ENCODE results near the gene MIDN.

The MIDN gene

GRCh38 chr19:1249990-1250436, 1.6 kb downstream of the MIDN start:
- peak overlapping the region; percentile 85 for H3K4me2 ChIP-seq (ENCODE audit: low read length)
- H3K4me3 ChIP-seq (ENCODE audit: low read depth, low read length, poor library complexity, severe bottlenecking), result peak overlapping the region; percentile 76
- H2AFZ ChIP-seq (ENCODE audit: low read length), result no peak overlapping the region
- peak overlapping the region; percentile 91 for H3K9ac ChIP-seq (ENCODE audit: low read length)
- H3K36me3 ChIP-seq (ENCODE audit: insufficient read depth, low read length), result peaks cover 22% of the 10 kb centered on the region
- no peaks in the 10 kb centered on the region for H3K9me2 ChIP-seq (ENCODE audit: low read depth, low read length)
- H3K27me3 ChIP-seq (ENCODE audit: insufficient read depth, low read length), result no peaks in the 10 kb centered on the region
- H3F3A ChIP-seq (ENCODE audit: insufficient read depth, low read length), result no peaks in the 10 kb centered on the region
- H4K20me1 ChIP-seq (ENCODE audit: insufficient read depth, low read length), result no peaks in the 10 kb centered on the region
- no peaks in the 10 kb centered on the region for H3K9me3 ChIP-seq (ENCODE audit: low read length)
- TF ChIP-seq, protein P1, sequence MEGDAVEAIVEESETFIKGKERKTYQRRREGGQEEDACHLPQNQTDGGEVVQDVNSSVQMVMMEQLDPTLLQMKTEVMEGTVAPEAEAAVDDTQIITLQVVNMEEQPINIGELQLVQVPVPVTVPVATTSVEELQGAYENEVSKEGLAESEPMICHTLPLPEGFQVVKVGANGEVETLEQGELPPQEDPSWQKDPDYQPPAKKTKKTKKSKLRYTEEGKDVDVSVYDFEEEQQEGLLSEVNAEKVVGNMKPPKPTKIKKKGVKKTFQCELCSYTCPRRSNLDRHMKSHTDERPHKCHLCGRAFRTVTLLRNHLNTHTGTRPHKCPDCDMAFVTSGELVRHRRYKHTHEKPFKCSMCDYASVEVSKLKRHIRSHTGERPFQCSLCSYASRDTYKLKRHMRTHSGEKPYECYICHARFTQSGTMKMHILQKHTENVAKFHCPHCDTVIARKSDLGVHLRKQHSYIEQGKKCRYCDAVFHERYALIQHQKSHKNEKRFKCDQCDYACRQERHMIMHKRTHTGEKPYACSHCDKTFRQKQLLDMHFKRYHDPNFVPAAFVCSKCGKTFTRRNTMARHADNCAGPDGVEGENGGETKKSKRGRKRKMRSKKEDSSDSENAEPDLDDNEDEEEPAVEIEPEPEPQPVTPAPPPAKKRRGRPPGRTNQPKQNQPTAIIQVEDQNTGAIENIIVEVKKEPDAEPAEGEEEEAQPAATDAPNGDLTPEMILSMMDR (IDR thresholded peaks at IDR 0.05; ENCODE audit: low read length), result no peak
- no peak for TF ChIP-seq EZH2 (IDR thresholded peaks at IDR 0.05; ENCODE audit: borderline replicate concordance, low read length)
- H3K4me1 ChIP-seq (ENCODE audit: insufficient read depth, low read length, severe bottlenecking), result peaks cover 27% of the 10 kb centered on the region
- H3K27ac ChIP-seq (ENCODE audit: low read depth, low read length, poor library complexity, severe bottlenecking), result peak overlapping the region; percentile 48
- H3K79me2 ChIP-seq (ENCODE audit: insufficient read depth, low read length), result no peaks in the 10 kb centered on the region

DNA sequence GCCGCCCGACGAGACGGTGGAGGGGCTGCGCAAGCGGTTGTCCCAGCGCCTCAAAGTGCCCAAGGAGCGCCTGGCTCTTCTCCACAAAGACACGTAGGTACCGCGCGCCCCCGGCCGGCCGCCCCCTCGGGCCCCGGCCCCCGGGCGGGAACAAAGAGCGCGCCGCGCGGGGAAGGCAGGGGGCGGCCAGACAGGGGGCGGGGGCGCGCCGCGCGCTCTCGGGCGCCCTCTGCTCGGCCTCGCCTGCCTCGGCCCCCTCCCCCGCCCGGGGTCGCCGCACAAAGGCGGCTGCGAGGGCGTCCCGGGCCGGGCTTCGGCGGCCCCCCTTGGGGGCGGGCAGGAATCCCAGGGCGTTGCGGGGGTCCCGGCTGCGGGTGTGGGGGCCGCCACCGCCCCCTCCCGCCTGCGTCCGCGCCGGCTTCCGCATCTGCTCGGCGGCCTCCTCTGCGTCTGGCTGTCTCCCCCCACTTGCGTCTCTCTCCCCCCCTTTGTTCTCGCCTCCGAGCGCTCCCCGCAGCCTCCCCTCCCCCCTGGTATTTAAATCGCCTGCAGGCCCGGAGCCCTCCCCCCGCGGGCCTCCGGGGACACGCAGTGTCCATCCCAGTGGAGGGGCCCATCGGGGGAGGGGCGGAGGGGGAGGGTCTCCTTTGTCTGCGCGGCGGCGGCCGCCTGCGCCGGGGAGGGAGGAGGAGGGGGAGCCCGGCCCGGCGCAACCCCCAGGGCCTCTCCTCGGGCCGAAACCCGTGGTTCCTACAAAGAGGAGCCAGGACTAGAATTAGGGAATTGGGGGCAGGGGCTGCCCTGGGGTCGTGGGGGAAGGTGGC, 2.3 kb downstream of the MIDN start:
- no peak for TF ChIP-seq EZH2 (IDR thresholded peaks at IDR 0.05; ENCODE audit: borderline replicate concordance, low read length)
- no peaks in the 10 kb centered on the region for H3K9me3 ChIP-seq (ENCODE audit: low read length)
- peak overlapping the region; percentile 91 for H3K9ac ChIP-seq (ENCODE audit: low read length)
- no peaks in the 10 kb centered on the region for H3K9me2 ChIP-seq (ENCODE audit: low read depth, low read length)
- peaks cover 29% of the 10 kb centered on the region for H3K36me3 ChIP-seq (ENCODE audit: insufficient read depth, low read length)
- H3K4me3 ChIP-seq (ENCODE audit: low read depth, low read length, poor library complexity, severe bottlenecking), result peak overlapping the region; percentile 76
- H3K79me2 ChIP-seq (ENCODE audit: insufficient read depth, low read length), result no peaks in the 10 kb centered on the region
- H3K4me2 ChIP-seq (ENCODE audit: low read length), result peak overlapping the region; percentile 85
- H4K20me1 ChIP-seq (ENCODE audit: insufficient read depth, low read length), result no peaks in the 10 kb centered on the region
- H3F3A ChIP-seq (ENCODE audit: insufficient read depth, low read length), result no peaks in the 10 kb centered on the region
- H3K4me1 ChIP-seq (ENCODE audit: insufficient read depth, low read length, severe bottlenecking), result peaks cover 21% of the 10 kb centered on the region
- H2AFZ ChIP-seq (ENCODE audit: low read length), result no peak overlapping the region
- peak overlapping the region; percentile 95 for H3K27ac ChIP-seq (ENCODE audit: low read depth, low read length, poor library complexity, severe bottlenecking)
- no peaks in the 10 kb centered on the region for H3K27me3 ChIP-seq (ENCODE audit: insufficient read depth, low read length)

GRCh38 chr19:1251330-1252220, 3.2 kb downstream of the MIDN start:
- Histone ChIP-seq H3K27ac (ENCODE audit: low read depth, low read length, poor library complexity, severe bottlenecking) (peak overlapping the region; percentile 95), H3K79me2 (ENCODE audit: insufficient read depth, low read length) (no peaks in the 10 kb centered on the region), H3K36me3 (ENCODE audit: insufficient read depth, low read length) (peaks cover 36% of the 10 kb centered on the region), H3K4me3 (ENCODE audit: low read depth, low read length, poor library complexity, severe bottlenecking) (peak overlapping the region; percentile 76), H3K9me2 (ENCODE audit: low read depth, low read length) (no peaks in the 10 kb centered on the region), H4K20me1 (ENCODE audit: insufficient read depth, low read length) (no peaks in the 10 kb centered on the region), H3K4me2 (ENCODE audit: low read length) (peak overlapping the region; percentile 85), H3K9me3 (ENCODE audit: low read length) (no peaks in the 10 kb centered on the region), H3F3A (ENCODE audit: insufficient read depth, low read length) (no peaks in the 10 kb centered on the region), H3K9ac (ENCODE audit: low read length) (peak overlapping the region; percentile 91), H3K27me3 (ENCODE audit: insufficient read depth, low read length) (no peaks in the 10 kb centered on the region), H3K4me1 (ENCODE audit: insufficient read depth, low read length, severe bottlenecking) (peaks cover 21% of the 10 kb centered on the region), H2AFZ (ENCODE audit: low read length) (no peak overlapping the region)
- TF ChIP-seq, protein P1 (IDR thresholded peaks at IDR 0.05; ENCODE audit: low read length), result no peak
- TF ChIP-seq EZH2 (IDR thresholded peaks at IDR 0.05; ENCODE audit: borderline replicate concordance, low read length), result no peak
